GM12801 (cell line): ENCODE results near the gene ALDH1A1.

Experiments used
- TF ChIP-seq, protein P1 (sequence below): IDR thresholded peaks from one replicate; pipeline ENCODE4 v1.5.1; 2011; ENCODE audit warnings: control low read depth; ENCODE audit not compliant: insufficient read length; ENCODE audit errors: extremely low read depth

Gene ALDH1A1

GRCh38 chr9:72898360-72898759 is 54.5 kb downstream of the ALDH1A1 start:
- TF ChIP-seq, protein P1, sequence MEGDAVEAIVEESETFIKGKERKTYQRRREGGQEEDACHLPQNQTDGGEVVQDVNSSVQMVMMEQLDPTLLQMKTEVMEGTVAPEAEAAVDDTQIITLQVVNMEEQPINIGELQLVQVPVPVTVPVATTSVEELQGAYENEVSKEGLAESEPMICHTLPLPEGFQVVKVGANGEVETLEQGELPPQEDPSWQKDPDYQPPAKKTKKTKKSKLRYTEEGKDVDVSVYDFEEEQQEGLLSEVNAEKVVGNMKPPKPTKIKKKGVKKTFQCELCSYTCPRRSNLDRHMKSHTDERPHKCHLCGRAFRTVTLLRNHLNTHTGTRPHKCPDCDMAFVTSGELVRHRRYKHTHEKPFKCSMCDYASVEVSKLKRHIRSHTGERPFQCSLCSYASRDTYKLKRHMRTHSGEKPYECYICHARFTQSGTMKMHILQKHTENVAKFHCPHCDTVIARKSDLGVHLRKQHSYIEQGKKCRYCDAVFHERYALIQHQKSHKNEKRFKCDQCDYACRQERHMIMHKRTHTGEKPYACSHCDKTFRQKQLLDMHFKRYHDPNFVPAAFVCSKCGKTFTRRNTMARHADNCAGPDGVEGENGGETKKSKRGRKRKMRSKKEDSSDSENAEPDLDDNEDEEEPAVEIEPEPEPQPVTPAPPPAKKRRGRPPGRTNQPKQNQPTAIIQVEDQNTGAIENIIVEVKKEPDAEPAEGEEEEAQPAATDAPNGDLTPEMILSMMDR = no peak

GRCh38 chr9:72897069-72897649 is 55.7 kb downstream of the ALDH1A1 start:
- TF ChIP-seq, protein P1 = no peak

GRCh38 chr9:72896439-72896838 is 56.4 kb downstream of the ALDH1A1 start:
- TF ChIP-seq, protein P1 = no peak

GRCh38 chr9:72895122-72895521 is 57.7 kb downstream of the ALDH1A1 start:
- TF ChIP-seq, protein P1 = no peak

GRCh38 chr9:72894342-72894741 is 58.5 kb downstream of the ALDH1A1 start:
- TF ChIP-seq, protein P1 = no peak

- TF ChIP-seq, protein P1 = no peak
Measured at GRCh38 chr9:72893437-72893836, 59.4 kb downstream of the ALDH1A1 start.

- TF ChIP-seq, protein P1 = no peak
Measured at GRCh38 chr9:72891043-72891442, 61.8 kb downstream of the ALDH1A1 start.
